Activated naive CD4-positive, alpha-beta T cell treated with Interleukin-2 at 50 U/mL for 16 hours (primary cell): Measurements from ENCODE around the gene SHISAL2B.
"Not testable (repeated sequence)": the region's sequence is repeated elsewhere in the genome, so short reads cannot be mapped to it uniquely, and the experiment has no call there.

Experiments used
- DNase-seq: peaks from one replicate; pipeline ENCODE4 v3.0.0-alpha.2; 2020

Gene SHISAL2B

DNA sequence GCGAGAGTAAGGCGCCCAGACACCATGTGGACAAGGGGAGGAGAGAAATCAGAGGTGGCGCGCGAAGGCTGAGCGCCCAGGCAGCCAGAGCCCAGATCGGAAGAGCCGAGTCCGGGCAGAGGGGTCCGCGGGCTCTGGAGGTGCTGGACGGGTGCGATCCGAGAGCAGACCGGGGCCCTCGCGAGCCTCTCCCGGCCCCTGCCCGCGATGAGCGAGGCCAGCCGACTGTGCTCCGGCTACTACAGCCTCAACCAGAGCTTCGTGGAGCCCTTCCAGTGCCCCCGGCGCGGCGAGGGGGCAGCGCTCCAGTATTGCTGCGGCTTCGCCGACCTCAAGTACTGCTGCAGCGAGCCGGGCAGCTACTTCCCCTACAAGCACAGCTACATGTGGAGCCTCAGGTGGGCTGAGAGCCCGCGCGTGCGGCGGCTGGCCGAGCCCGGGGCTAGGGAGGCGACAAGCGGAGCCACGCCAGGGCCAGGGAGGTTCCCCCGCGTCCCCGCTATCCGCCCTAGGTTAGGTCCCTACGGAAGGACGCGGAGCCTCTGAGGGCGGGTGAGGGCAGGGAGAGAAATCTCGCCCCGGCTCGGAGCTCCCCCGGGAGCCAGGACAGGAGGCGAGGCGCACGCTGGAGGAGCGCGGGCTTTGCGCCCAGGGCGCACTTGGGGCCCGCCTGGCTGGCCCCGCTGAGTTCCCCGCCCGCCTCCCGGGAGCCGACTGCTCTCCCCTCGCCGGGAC, at the start of gene SHISAL2B:
Gene SHISAL2B, plus strand, starts transcription at position 87 of the 735 bp plus-strand sequence. Its CDS starts 121 bp downstream, at position 208.
- DNase-seq = no peak

DNA sequence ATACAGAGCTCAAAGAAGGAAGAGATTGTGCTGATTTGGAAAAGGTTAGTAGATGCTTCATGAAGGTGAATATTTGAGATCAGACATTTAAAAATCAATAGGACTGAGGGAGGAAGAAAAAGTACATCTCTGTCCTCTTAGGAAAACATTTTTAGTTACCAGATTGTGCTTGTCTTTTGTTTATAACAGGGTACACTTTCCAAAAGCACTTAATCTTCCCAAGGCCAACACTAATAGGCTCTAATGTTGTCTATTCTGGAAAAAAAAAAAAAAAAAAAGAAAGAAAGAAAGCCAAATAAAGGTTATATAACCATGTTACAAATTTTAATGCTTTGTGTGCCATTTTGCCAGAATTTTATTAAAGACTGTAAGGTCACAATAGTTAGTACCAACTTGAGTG, 45.5 kb upstream of the SHISAL2B start:
- DNase-seq = no peak

DNA sequence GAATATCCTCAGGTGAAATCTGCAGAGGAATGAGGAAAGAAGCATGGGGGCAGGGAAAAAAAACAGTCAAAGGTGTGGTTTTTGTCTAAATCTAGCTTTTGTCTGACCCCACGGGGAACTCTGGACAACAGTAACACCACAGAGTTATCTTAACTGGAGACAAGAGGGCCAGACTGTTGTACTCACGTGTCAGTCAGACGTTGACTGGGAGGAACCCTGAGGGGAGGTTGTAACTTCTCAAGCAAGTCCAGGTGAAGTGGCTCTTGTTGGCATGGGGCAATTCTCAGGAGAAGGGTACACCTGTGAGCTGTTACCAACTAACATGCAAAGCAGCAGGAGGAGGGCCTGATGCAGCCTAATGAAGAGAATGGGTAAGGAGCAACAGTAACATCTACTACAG, 44.1 kb upstream of the SHISAL2B start:
- DNase-seq = no peak

- no peak for DNase-seq
Observed at GRCh38 chr5:64649512-64649911, 40.8 kb upstream of the SHISAL2B start.

DNA sequence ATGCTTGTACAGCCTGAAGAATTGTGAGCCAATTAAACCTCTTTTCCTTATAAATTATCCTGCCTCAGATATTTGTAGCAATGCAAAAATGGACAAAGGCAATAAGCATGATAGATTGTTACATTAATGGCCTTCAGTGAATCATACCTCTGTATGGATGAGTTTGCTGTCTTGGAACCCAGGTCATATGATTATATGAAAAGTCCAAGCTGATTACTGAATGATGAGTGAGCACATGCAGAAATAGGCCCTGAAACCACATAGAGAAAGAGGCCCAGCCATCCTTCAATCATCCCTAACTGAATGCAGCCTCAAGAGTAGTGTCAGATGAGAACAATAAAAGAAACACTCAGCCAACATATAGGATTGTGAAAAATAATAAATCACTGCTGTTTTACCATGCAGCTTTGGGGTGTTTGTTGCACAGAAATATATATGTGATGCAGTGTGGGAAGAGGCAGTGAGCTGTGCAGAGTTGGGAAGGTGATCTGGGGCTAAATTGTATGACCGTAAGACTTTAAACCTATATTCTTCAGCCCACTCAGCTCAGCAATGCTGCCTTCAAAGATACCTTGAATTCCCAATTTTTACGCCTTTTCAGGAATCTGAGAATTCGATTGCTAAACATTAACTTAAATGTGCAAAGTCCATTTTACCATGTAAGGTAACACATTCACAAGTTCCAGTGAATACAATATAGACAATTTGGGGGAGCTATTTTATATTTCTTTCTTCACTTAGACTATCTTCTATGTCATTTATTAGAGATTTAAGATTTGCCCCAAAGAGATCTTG, 36.3 kb upstream of the SHISAL2B start:
- DNase-seq = no peak

- DNase-seq = no peak
Observed at GRCh38 chr5:64654561-64654938, 35.8 kb upstream of the SHISAL2B start.

DNA sequence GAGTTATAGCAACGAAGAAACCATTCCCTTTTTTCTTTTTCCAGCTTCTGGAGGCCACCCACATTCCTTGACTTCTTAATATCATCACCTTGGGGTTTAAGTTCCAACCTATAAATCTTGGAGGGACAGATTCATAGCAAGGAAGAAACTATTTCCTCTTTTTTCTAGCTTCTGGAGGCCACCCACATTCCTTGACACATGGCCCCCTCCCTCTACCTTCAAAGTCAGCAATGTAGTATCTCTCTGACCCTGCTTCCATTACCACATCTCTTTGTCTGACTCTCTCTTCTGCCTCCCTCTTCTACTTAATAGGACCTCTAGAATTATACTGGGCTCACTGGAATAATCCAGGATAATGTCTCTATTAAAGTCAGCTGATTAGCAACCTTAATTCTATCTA, 34.7 kb upstream of the SHISAL2B start:
- DNase-seq = no peak

DNA sequence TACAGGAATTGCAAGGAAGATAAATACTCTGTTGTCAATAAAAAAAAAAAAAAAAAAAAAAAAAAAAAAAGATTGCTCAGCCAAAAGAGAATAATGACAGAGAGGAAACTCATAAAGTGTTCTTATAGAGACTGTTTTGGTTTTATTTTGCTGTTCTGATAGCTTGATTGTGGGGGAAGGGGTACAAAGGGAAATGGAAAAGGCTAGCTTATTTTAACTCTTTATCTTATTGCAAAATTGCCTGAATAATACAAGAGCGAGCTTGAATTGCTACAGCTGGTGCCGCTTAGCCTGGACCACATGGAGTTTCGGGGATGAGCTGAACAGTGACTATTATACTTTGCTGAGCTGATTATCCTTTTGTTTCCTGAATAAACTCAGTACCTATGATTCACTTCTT, 31.0 kb upstream of the SHISAL2B start:
- DNase-seq = no peak

- not testable (repeated sequence) for DNase-seq
Observed at GRCh38 chr5:64663181-64663580, 27.1 kb upstream of the SHISAL2B start.

- DNase-seq = no peak
Observed at GRCh38 chr5:64665243-64665642, 25.1 kb upstream of the SHISAL2B start.

DNA sequence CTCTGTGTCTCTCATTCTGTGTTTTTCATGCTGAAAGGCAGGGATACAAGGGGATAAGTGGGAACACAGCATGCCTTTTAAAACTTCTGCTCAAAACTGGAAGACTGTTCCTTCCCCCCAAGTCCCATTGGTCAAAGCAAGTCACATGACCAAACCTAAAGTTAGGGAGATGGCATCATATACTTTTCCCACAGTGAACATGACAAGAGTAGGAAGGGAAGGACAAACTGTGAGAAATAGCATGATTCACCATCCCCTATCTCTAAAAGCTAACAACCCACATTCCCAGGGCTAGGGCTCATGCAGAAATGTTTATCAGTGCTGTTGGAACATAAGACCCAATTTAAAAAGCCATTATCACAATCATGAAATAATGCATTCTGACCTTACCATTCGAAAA, 24.2 kb upstream of the SHISAL2B start:
- DNase-seq = no peak

DNA sequence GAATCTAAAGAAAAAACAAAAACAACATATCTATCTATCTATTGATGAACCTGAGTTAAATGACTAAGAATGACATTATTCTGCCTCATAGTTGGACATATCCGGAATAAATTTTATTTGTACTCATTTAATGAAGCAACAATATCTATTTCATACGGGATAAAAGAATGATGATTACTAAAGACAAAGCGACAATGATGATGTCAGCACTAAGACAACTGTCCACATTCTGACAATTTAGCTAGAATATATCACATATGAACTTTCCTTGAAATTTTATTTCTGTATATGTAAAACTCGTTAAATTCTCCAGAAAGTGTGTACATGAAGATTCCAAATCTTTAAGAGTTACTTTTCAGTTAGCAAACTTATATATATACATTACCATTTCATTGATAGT, 23.2 kb upstream of the SHISAL2B start:
- no peak for DNase-seq

- no peak for DNase-seq
Observed at GRCh38 chr5:64670277-64670676, 20.0 kb upstream of the SHISAL2B start.

DNA sequence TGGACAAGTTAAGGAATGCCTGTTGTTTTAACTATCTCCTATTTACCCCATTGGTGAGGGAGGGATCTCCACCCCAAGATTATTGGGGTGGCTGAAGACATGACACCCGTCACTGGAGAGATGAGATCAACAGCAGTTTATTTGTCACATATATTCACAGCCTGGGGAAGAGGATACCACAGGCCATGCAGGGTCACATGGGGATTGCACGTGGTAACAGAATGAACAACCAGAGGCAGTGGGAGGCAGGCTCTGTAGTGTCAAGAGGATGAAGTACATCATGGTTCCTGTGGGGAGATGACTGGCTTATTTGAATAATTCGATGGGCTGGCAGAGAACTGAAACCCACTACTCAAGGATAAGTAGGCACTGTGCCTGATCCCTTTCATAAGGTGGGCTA, 18.6 kb upstream of the SHISAL2B start:
- DNase-seq = no peak

DNA sequence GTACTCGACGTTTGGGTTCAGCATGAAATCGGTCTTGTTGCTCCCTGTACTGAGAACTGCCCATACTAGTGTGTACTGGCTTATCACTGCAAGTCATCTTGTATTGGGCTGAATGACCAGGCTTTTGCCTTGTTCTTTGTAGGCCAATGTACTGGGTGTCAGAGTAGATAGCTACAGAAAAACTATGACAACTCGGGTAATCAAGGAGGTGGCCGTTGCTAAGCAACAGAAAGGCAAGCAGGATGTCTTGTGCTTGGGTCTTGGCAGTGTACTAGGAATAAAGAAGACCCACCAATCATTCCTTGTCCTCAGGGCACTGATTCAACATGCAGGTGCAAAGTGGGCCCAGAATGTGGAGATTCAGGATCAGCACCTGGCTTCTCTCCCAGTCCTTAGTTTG, 11.9 kb upstream of the SHISAL2B start:
- DNase-seq = no peak

GRCh38 chr5:64680289-64680688, 10.0 kb upstream of the SHISAL2B start:
- no peak for DNase-seq

- no peak for DNase-seq
Observed at GRCh38 chr5:64682608-64683007, 7.7 kb upstream of the SHISAL2B start.

DNA sequence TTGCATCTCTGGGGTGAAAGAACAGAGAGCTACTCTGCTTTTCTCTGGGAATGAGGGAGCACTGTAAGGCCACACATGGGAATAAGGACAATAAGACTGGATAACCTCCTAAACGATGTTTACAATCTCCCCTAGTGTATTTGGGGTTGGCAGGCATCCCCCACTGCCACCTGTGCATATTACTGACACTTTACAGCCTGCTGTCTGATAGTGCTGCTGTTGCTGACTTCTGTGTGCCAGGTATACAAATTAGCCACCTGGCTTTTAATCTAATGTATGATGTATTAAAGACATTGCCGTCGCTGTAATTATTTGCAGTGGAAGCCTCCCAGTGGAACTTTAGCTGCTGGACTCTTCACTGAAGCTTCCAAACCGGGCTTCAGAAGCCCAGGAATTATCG, 4.4 kb upstream of the SHISAL2B start:
- DNase-seq = no peak

- DNase-seq = no peak
Observed at GRCh38 chr5:64688391-64688790, 1.9 kb upstream of the SHISAL2B start.

GRCh38 chr5:64688965-64689364, 1.3 kb upstream of the SHISAL2B start:
- no peak for DNase-seq

DNA sequence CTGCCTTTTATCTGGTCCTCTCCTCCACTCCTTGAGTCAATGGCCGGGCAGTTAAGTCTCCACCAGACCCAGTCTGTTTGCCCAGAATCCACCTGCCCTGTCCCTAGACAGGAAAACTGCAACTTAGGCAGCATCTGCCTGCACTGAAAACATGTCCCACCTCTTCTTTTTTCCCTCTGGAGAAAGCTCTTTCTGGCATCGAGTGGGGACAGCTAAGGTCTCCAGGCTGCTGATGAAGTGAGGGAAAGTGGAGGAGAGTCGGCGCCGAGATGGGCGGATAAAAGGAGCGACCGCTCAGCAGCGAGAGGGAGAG, 243 bp upstream of the SHISAL2B start:
- DNase-seq = no peak

DNA sequence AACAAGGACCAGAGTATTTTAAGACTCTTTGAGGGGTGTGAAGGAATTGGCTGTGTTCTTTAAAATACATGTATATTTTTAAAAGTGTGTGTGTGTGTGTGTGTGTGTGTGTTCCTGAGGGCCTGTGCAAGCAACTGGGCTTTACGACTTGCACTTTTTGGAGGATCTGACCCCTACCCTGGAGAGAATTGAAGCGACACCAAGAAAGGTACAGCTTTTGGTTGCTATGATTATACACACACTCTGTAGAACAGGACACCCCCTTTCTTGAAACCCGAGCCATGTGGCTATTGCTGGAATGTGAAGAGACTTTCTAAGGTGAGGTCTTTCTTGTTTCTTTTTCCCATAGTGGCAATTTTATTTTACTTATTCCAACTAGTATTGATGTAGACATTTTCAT, 988 bp downstream of the SHISAL2B start:
- DNase-seq = no peak

DNA sequence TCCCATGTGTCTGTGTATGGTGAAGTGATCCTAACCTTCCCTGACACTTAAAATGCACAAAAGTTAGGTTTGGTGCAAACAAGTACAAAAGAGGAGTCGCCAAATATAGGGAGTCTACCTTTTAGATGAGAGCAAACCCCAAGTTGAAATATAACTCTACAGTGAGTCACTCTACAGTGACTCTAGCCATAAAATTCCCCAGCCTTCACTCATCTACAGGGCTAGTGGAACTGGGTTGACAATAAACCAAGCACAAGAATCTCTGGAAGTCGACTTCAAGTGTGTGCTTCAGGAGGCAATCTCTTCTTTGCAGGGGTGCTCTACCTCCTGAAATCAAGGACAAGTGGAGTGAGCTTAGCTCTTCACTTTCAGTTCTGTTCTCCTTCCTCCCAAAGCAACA, 3.3 kb downstream of the SHISAL2B start:
- DNase-seq = no peak

DNA sequence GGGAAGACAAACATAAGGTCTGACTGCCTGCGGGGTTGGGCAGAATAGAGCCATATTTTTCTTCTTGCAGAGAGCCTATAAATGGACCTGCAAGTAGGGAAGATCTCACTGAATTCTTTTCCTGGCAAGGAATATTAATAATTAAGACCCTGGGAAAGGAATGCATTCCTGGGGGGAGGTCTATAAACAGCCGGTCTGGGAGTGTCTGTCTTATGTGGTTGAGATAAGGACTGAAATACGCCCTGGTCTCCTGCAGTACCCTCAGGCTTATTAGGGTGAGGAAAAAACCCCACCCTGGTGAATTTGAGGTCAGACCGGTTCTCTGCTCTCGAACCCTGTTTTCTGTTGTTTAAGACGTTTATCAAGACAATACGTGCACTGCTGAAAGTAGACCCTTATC, 6.1 kb downstream of the SHISAL2B start:
- DNase-seq = not testable (repeated sequence)

DNA sequence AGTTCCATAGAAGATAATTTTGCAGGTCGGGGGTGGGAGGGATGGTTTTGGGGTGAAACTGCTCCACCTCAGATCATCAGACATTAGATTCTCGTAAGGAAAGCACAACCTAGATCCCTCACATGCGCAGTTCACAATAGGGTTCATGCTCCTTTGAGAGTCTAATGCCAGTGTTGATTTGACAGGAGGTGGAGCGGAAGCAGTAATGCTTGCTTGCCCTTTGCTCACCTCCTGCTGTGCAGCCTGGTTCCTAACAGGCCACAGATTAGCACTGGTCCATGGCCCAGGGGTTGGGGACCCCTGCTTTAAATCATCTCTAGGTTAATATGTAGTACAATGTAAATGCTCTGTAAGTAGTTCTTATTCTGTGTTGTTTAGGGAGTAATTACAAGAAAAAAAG, 10.5 kb downstream of the SHISAL2B start:
- no peak for DNase-seq
